Smooth muscle cell of the brain vasculature (primary cell): ENCODE data around the gene ACYP2.
"Not testable (repeated sequence)": the region's sequence is repeated elsewhere in the genome, so short reads cannot be mapped to it uniquely, and the experiment has no call there.

Source experiments
- DNase-seq: peaks from one replicate; pipeline ENCODE4 v3.0.0-alpha.2; 2012; ENCODE audit warnings: low read depth, low spot score

Gene ACYP2

GRCh38 chr2:54115284-54116137 lies at the start of gene ACYP2:
Gene ACYP2 (plus strand): TSS chr2:54115615.
- DNase-seq = peak; percentile 86

- no peak for DNase-seq
Measured at GRCh38 chr2:54065891-54066290, 49.5 kb upstream of the ACYP2 start.

GRCh38 chr2:54067851-54068375 lies 47.5 kb upstream of the ACYP2 start:
- DNase-seq = no peak

- not testable (repeated sequence) for DNase-seq
Measured at GRCh38 chr2:54072483-54072882, 42.9 kb upstream of the ACYP2 start.

GRCh38 chr2:54073796-54074195 lies 41.6 kb upstream of the ACYP2 start:
- DNase-seq = no peak

GRCh38 chr2:54074606-54075341 lies 40.6 kb upstream of the ACYP2 start:
- no peak for DNase-seq

- DNase-seq = no peak
Measured at GRCh38 chr2:54076586-54076985, 38.8 kb upstream of the ACYP2 start.

- no peak for DNase-seq
Measured at GRCh38 chr2:54077088-54077900, 38.1 kb upstream of the ACYP2 start.

- no peak for DNase-seq
Measured at GRCh38 chr2:54079331-54079730, 36.1 kb upstream of the ACYP2 start.

GRCh38 chr2:54081574-54081973 lies 33.8 kb upstream of the ACYP2 start:
- no peak for DNase-seq

- no peak for DNase-seq
Measured at GRCh38 chr2:54083021-54083420, 32.4 kb upstream of the ACYP2 start.

- no peak for DNase-seq
Measured at GRCh38 chr2:54083445-54083844, 32.0 kb upstream of the ACYP2 start.

GRCh38 chr2:54084600-54084999 lies 30.8 kb upstream of the ACYP2 start:
- DNase-seq = no peak

- no peak for DNase-seq
Measured at GRCh38 chr2:54085069-54085468, 30.3 kb upstream of the ACYP2 start.

GRCh38 chr2:54086157-54086556 lies 29.3 kb upstream of the ACYP2 start:
- no peak for DNase-seq

GRCh38 chr2:54088191-54088634 lies 27.2 kb upstream of the ACYP2 start:
- no peak for DNase-seq

GRCh38 chr2:54088719-54089118 lies 26.7 kb upstream of the ACYP2 start:
- no peak for DNase-seq

GRCh38 chr2:54090521-54091117 lies 24.8 kb upstream of the ACYP2 start:
- DNase-seq = no peak

GRCh38 chr2:54092940-54093339 lies 22.5 kb upstream of the ACYP2 start:
- no peak for DNase-seq

GRCh38 chr2:54095406-54095805 lies 20.0 kb upstream of the ACYP2 start:
- DNase-seq = not testable (repeated sequence)

- DNase-seq = not testable (repeated sequence)
Measured at GRCh38 chr2:54096141-54096540, 19.3 kb upstream of the ACYP2 start.
